HG03378 (cell line): ENCODE results near the gene ZNF202.
"Not testable (repeated sequence)": the region's sequence is repeated elsewhere in the genome, so short reads cannot be mapped to it uniquely, and the experiment has no call there.

Source experiments
- ATAC-seq: cut with Tn5 transposase; IDR thresholded peaks from one replicate; pipeline ENCODE4 v1.9.1; 2021; ENCODE audit warnings: mild to moderate bottlenecking, moderate library complexity; ENCODE audit not compliant: unreplicated experiment

Gene ZNF202

GRCh38 chr11:123742031-123742723 lies 717 bp upstream of the ZNF202 start:
- ATAC-seq, result peak; percentile 4

- no peak for ATAC-seq
Measured at GRCh38 chr11:123740787-123741158, 687 bp downstream of the ZNF202 start.

- no peak for ATAC-seq
Measured at GRCh38 chr11:123738374-123738773, 3.1 kb downstream of the ZNF202 start.

- no peak for ATAC-seq
Measured at GRCh38 chr11:123736769-123737168, 4.7 kb downstream of the ZNF202 start.

GRCh38 chr11:123729602-123730001 lies 11.9 kb downstream of the ZNF202 start:
- ATAC-seq, result no peak

GRCh38 chr11:123725995-123726655 lies 15.3 kb downstream of the ZNF202 start:
- ATAC-seq, result no peak

GRCh38 chr11:123719452-123719851 lies 22.0 kb downstream of the ZNF202 start:
- no peak for ATAC-seq

- ATAC-seq, result no peak
Measured at GRCh38 chr11:123718469-123718868, 23.0 kb downstream of the ZNF202 start.

GRCh38 chr11:123718063-123718462 lies 23.4 kb downstream of the ZNF202 start:
- ATAC-seq, result no peak

GRCh38 chr11:123712627-123713026 lies 28.8 kb downstream of the ZNF202 start:
- ATAC-seq, result not testable (repeated sequence)

- ATAC-seq, result peak; percentile 64
Measured at GRCh38 chr11:123707606-123708205, 33.8 kb downstream of the ZNF202 start.

- no peak for ATAC-seq
Measured at GRCh38 chr11:123707206-123707605, 34.3 kb downstream of the ZNF202 start.

- no peak for ATAC-seq
Measured at GRCh38 chr11:123704341-123704740, 37.1 kb downstream of the ZNF202 start.

GRCh38 chr11:123702696-123703095 lies 38.8 kb downstream of the ZNF202 start:
- no peak for ATAC-seq

GRCh38 chr11:123702139-123702538 lies 39.3 kb downstream of the ZNF202 start:
- no peak for ATAC-seq

GRCh38 chr11:123700772-123701171 lies 40.7 kb downstream of the ZNF202 start:
- ATAC-seq, result no peak

- ATAC-seq, result no peak
Measured at GRCh38 chr11:123698546-123699127, 42.8 kb downstream of the ZNF202 start.

GRCh38 chr11:123696183-123696582 lies 45.3 kb downstream of the ZNF202 start:
- no peak for ATAC-seq

- ATAC-seq, result no peak
Measured at GRCh38 chr11:123695231-123695630, 46.2 kb downstream of the ZNF202 start.

GRCh38 chr11:123694551-123694950 lies 46.9 kb downstream of the ZNF202 start:
- ATAC-seq, result no peak

- ATAC-seq, result no peak
Measured at GRCh38 chr11:123692961-123693360, 48.5 kb downstream of the ZNF202 start.

- no peak for ATAC-seq
Measured at GRCh38 chr11:123690485-123690884, 51.0 kb downstream of the ZNF202 start.
